Measurements from ENCODE around the gene SPEF1. TPM values are rescaled to one million over a fixed set of nuclear protein-coding genes. Genes with fewer than 3 reads are reported as not detected.

The SPEF1 gene
- total and polyA plus RNA-seq, 3 donors from 2014 or later, result 9.8 to 28.8 (median 12.1) TPM

DNA sequence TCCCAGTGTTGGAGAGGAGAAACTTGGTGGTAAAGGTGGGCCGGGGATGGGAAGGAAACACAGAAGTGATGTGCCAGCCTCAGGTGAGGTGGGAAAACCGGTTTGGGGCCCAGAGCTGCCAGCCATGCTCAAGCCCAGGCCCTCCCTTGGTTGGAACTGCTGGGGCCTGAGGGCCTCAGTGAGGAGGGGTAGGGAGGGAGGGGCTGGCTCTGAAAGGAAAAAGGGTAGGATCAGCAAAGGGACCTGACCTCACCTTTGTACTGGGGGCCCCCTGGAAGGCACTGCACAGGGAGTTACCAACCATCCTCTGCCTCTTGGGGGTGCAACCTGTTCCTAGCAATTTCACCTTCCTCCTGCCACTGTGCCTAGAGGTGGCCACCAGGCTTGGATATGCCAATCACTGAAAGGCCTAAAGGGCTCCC is 1.8 kb upstream of the SPEF1 start:
- WGBS, 2 donors, result 72 to 81% methylated on average over 2 of the region's 2 CpGs
- Histone ChIP-seq H3K27me3 (no peaks in the 10 kb centered on the region), H3K4me1 (peaks cover 35% of the 10 kb centered on the region), H3K9me3 (no peaks in the 10 kb centered on the region), H3K27ac (no peak overlapping the region), H3K36me3 (ENCODE audit: low read depth, missing control alignments) (no peaks in the 10 kb centered on the region), H3K4me3 (no peak overlapping the region)
- intact Hi-C loops (cut with DNase I; ENCODE audit: low total_unique reads), result no loop called here
- TF ChIP-seq CTCF (IDR thresholded peaks at IDR 0.05), result no peak
- TF ChIP-seq POLR2A (IDR thresholded peaks at IDR 0.05), result no peak
- no peak for DNase-seq

- no peak for DNase-seq
- Histone ChIP-seq H3K27ac (no peak overlapping the region), H3K36me3 (ENCODE audit: low read depth, missing control alignments) (no peaks in the 10 kb centered on the region), H3K27me3 (no peaks in the 10 kb centered on the region), H3K4me3 (no peak overlapping the region), H3K4me1 (peaks cover 36% of the 10 kb centered on the region), H3K9me3 (no peaks in the 10 kb centered on the region)
- 86 to 91% methylated on average over 6 of the region's 6 CpGs for WGBS, 2 donors
- intact Hi-C loops (cut with DNase I; ENCODE audit: low total_unique reads), result no loop called here
- TF ChIP-seq POLR2A (IDR thresholded peaks at IDR 0.05) (no peak), CTCF (IDR thresholded peaks at IDR 0.05) (no peak)
Observed at GRCh38 chr20:3782597-3782996, 1.3 kb upstream of the SPEF1 start.

DNA sequence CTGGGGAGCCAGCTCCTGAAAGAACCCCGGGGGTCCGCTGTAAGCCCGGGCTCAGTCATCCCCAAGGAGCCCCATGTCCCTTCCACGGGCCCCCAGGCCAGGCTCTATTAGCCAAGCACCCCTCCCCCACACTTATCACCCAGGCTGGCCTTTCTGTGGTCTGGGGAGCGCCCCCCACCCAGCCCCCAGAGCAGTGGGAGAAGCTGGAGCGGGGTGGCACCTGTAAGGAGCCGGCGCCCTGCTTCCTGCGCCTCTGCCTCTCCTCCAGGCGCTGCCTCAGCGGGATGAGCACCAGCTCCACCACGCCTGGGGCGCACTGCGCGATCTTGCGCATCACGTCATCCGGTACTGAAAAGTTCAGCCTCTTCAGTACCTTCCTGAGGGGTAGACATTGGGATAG is 2.3 kb downstream of the SPEF1 start:
- H3K27me3 ChIP-seq, result no peaks in the 10 kb centered on the region
- peaks cover 11% of the 10 kb centered on the region for H3K4me1 ChIP-seq
- H3K4me3 ChIP-seq, result no peak overlapping the region
- TF ChIP-seq CTCF (IDR thresholded peaks at IDR 0.05) (no peak), POLR2A (IDR thresholded peaks at IDR 0.05) (no peak)
- H3K27ac ChIP-seq, result no peak overlapping the region
- no peaks in the 10 kb centered on the region for H3K36me3 ChIP-seq (ENCODE audit: low read depth, missing control alignments)
- DNase-seq, result no peak
- intact Hi-C loops (cut with DNase I; ENCODE audit: low total_unique reads), result no loop called here
- H3K9me3 ChIP-seq, result no peaks in the 10 kb centered on the region
- 61 to 63% methylated on average over 12 to 18 of the region's 18 CpGs for WGBS, 2 donors

DNA sequence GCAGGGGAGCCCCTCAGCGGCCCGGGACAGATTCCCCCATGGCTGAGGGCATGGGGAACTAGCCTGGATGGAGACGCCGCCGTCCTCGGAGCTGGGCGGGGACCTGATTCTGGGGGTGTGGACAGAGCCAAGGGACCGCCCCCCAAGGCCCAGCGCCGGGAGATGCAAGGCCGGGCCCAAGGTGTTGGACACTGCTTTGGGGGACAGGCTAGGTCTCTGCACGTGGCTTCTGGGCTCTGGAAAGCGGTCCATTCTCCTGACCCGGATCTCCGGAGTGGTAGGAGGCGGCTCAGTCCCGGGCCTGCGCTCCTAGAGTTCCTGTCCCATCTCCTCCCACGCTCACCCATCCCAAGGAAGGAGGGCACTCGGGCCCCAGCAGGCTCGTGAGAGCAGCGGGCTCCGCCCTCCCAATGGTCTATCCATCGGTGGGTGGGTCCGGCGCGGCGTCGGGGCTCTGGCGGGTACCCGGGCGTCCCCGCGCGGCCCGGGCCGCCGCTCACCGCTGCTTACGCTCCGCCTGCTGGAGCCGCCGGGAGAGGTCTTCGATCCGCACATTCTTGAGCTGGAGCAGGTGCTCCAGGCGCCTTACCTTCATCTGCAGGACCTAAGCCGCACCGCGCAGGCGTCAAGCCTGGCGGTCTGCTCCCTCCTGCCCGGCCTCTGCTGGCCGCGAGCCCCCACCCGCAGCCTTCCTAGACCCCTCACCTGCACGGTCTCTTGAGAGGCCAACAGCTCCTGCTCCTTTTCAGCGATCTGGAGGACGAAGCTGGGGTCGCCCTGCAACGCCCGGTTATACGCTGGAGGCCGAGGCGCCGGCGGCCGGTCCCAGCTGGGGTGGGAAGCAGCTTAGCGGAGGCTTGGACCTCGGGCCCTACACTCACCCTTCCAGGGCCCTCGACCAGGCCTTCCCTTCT is 3.3 kb downstream of the SPEF1 start:
- no peak overlapping the region for H3K27ac ChIP-seq
- no peaks in the 10 kb centered on the region for H3K36me3 ChIP-seq (ENCODE audit: low read depth, missing control alignments)
- intact Hi-C loops (cut with DNase I; ENCODE audit: low total_unique reads), result no loop called here

More for the DNA sequence above, 3.3 kb downstream of the SPEF1 start:
- WGBS, 2 donors, result 8 to 11% methylated on average over 14 to 52 of the region's 70 CpGs
- DNase-seq, result peak; percentile 60
- Histone ChIP-seq H3K4me1 (peaks cover 7% of the 10 kb centered on the region), H3K27me3 (no peaks in the 10 kb centered on the region), H3K9me3 (no peaks in the 10 kb centered on the region), H3K4me3 (peak overlapping the region; percentile 27 to 45)
- TF ChIP-seq POLR2A (IDR thresholded peaks at IDR 0.05), result no peak
- no peak for TF ChIP-seq CTCF (IDR thresholded peaks at IDR 0.05)
